Ishikawa (cell line): ENCODE measurements around the gene TOGARAM1.

Source experiments
- CEBPB ChIP-seq: IDR thresholded peaks from 2 replicates; pipeline ENCODE4 v1.6.1; 2012
- CREB1 ChIP-seq: IDR thresholded peaks from 2 replicates; pipeline ENCODE4 v1.6.1; 2012; ENCODE audit warnings: low read depth
- EGR1 ChIP-seq: IDR thresholded peaks from 2 replicates; pipeline ENCODE4 v1.6.1; 2012
- EP300 ChIP-seq: IDR thresholded peaks from 2 replicates; pipeline ENCODE4 v1.6.1; 2012; ENCODE audit warnings: borderline replicate concordance
- FOXM1 ChIP-seq: IDR thresholded peaks from 2 replicates; pipeline ENCODE4 v1.6.1; 2012; ENCODE audit warnings: low read depth, borderline replicate concordance
- MAX ChIP-seq: IDR thresholded peaks from 2 replicates; pipeline ENCODE4 v1.6.1; 2012
- NFIC ChIP-seq: IDR thresholded peaks from 2 replicates; pipeline ENCODE4 v1.6.1; 2012
- RAD21 ChIP-seq: IDR thresholded peaks from 2 replicates; pipeline ENCODE4 v1.6.1; 2012; ENCODE audit warnings: low read depth
- TAF1 ChIP-seq: IDR thresholded peaks from 2 replicates; pipeline ENCODE4 v1.6.1; 2012; ENCODE audit warnings: low read depth, mild to moderate bottlenecking
- TCF12 ChIP-seq: IDR thresholded peaks from 2 replicates; pipeline ENCODE4 v1.6.1; 2012; ENCODE audit warnings: low read depth
- TEAD4 ChIP-seq: IDR thresholded peaks from 2 replicates; pipeline ENCODE4 v1.6.1; 2012
- USF1 ChIP-seq: IDR thresholded peaks from 2 replicates; pipeline ENCODE4 v1.6.1; 2012
- YY1 ChIP-seq: IDR thresholded peaks from 2 replicates; pipeline ENCODE4 v1.6.1; 2012; ENCODE audit warnings: low read depth
- ZBTB7A ChIP-seq: IDR thresholded peaks from 2 replicates; pipeline ENCODE4 v1.6.1; 2012; ENCODE audit warnings: low read depth
- TF ChIP-seq, protein P1 (sequence below): IDR thresholded peaks from 2 replicates; pipeline ENCODE4 v1.6.1; 2012; ENCODE audit warnings: low read depth, mild to moderate bottlenecking

The TOGARAM1 gene

DNA sequence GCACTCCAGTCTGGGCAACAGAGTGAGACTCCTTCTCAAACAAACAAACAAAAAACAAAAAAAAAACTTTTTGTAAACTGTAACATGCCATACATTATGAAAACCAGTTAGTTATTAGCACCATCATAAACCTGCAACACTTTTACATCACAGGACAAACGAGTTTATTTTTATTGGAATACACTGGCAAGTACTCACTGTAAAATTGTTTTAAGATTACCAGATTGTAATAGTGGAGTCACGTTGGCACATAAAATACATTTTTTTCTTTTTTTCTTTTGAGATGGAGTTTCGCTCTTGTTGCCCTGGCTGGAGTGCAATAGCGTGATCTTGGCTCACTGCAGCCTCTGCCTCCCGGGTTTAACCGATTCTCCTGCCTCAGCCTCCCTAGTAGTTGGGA, 156.6 kb downstream of the TOGARAM1 start:
- TF ChIP-seq YY1 (no peak), MAX (no peak), TEAD4 (no peak), USF1 (no peak), CREB1 (no peak), ZBTB7A (no peak), EGR1 (no peak), RAD21 (no peak), CEBPB (no peak), TCF12 (no peak), FOXM1 (no peak), NFIC (no peak), TAF1 (no peak), EP300 (no peak)
- TF ChIP-seq, protein P1, sequence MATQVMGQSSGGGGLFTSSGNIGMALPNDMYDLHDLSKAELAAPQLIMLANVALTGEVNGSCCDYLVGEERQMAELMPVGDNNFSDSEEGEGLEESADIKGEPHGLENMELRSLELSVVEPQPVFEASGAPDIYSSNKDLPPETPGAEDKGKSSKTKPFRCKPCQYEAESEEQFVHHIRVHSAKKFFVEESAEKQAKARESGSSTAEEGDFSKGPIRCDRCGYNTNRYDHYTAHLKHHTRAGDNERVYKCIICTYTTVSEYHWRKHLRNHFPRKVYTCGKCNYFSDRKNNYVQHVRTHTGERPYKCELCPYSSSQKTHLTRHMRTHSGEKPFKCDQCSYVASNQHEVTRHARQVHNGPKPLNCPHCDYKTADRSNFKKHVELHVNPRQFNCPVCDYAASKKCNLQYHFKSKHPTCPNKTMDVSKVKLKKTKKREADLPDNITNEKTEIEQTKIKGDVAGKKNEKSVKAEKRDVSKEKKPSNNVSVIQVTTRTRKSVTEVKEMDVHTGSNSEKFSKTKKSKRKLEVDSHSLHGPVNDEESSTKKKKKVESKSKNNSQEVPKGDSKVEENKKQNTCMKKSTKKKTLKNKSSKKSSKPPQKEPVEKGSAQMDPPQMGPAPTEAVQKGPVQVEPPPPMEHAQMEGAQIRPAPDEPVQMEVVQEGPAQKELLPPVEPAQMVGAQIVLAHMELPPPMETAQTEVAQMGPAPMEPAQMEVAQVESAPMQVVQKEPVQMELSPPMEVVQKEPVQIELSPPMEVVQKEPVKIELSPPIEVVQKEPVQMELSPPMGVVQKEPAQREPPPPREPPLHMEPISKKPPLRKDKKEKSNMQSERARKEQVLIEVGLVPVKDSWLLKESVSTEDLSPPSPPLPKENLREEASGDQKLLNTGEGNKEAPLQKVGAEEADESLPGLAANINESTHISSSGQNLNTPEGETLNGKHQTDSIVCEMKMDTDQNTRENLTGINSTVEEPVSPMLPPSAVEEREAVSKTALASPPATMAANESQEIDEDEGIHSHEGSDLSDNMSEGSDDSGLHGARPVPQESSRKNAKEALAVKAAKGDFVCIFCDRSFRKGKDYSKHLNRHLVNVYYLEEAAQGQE: no peak

DNA sequence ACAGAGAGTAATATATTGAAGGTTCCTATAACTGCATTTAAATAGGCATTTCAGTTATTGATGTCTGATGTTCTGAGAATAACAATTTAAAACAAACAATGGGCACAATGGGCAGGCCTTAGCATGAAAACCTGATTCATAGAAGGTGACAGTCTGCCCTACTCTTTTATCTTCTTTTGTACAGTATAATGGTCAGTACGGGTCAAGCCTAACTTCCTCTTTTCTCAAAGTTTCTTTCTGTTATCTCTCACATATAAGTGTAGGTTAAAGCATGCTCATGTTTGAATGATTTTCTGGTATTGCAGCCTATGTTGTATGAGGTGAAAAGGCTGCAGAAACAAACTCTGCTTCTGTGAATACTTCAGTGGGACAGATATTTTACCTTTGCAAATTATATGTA, 158.1 kb downstream of the TOGARAM1 start:
- TF ChIP-seq EGR1 (no peak), FOXM1 (no peak), TEAD4 (no peak), ZBTB7A (no peak), NFIC (no peak), CEBPB (no peak), TCF12 (no peak), MAX (no peak), RAD21 (no peak), CREB1 (no peak), USF1 (no peak), EP300 (no peak), YY1 (no peak), TAF1 (no peak)
- TF ChIP-seq, protein P1: no peak

DNA sequence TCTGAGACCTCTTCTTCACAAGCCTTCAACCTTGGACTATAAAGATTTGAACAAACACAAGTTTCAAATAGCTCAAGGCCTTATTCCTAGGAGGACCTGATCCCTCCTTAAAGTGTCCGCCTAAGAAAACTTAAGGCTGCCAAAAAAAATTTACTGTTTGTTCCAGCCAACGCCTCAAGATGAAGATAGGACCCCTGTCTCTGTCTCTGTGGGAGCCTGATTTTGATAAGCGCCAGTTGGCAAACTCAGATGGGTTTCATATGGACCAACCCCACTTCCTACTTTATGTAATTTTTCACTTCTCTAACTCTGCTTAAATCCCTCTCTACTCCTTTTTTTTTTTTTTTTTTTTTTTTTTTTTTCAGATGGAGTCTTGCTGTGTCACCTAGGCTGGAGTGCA, 161.3 kb downstream of the TOGARAM1 start:
- TF ChIP-seq CEBPB: no peak
- TF ChIP-seq TEAD4: no peak
- TF ChIP-seq CREB1: no peak
- TF ChIP-seq NFIC: no peak
- no peak for TF ChIP-seq RAD21
- no peak for TF ChIP-seq TCF12
